ENCODE data around the gene OAS1.

DNA sequence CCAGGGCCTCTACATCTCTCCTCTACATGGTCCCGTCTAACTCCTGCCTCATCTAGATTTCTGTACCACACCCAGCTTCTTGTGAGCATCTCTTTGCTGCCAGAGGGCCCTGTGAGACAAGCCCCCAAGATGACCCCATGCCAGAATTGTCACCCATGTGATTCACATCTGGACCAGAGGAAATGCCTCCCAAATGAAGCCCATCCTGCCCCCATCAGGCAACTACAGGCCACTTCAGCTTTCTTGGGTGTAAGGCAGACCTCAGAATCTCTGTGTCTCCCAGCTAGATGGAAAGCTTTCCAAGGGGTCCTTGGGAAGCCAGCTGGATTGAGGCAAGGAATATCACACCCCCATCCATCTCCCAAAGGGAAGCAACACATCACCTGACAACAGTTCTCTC is 22.2 kb downstream of the OAS1 start:
- no peak for TF ChIP-seq EZH2 (IDR thresholded peaks at IDR 0.05; ENCODE audit: low read length)
- TF ChIP-seq, protein P1, sequence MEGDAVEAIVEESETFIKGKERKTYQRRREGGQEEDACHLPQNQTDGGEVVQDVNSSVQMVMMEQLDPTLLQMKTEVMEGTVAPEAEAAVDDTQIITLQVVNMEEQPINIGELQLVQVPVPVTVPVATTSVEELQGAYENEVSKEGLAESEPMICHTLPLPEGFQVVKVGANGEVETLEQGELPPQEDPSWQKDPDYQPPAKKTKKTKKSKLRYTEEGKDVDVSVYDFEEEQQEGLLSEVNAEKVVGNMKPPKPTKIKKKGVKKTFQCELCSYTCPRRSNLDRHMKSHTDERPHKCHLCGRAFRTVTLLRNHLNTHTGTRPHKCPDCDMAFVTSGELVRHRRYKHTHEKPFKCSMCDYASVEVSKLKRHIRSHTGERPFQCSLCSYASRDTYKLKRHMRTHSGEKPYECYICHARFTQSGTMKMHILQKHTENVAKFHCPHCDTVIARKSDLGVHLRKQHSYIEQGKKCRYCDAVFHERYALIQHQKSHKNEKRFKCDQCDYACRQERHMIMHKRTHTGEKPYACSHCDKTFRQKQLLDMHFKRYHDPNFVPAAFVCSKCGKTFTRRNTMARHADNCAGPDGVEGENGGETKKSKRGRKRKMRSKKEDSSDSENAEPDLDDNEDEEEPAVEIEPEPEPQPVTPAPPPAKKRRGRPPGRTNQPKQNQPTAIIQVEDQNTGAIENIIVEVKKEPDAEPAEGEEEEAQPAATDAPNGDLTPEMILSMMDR (optimal IDR thresholded peaks at IDR 0.05 in 1 of 3, IDR thresholded peaks at IDR 0.05 in 1 of 3, conservative IDR thresholded peaks at IDR 0.05 in 1 of 3; ENCODE audit: extremely low read depth in 1 of 3, insufficient read depth in 2 of 3, low read length in 3 of 3): no peak
